Measurements from ENCODE around the gene CSNK2A1. TPM values are rescaled to one million over a fixed set of nuclear protein-coding genes. Genes with fewer than 3 reads are reported as not detected.

The CSNK2A1 gene
- total RNA-seq, 2 donors from 2014 or later = 40.5 to 52.7 TPM

DNA sequence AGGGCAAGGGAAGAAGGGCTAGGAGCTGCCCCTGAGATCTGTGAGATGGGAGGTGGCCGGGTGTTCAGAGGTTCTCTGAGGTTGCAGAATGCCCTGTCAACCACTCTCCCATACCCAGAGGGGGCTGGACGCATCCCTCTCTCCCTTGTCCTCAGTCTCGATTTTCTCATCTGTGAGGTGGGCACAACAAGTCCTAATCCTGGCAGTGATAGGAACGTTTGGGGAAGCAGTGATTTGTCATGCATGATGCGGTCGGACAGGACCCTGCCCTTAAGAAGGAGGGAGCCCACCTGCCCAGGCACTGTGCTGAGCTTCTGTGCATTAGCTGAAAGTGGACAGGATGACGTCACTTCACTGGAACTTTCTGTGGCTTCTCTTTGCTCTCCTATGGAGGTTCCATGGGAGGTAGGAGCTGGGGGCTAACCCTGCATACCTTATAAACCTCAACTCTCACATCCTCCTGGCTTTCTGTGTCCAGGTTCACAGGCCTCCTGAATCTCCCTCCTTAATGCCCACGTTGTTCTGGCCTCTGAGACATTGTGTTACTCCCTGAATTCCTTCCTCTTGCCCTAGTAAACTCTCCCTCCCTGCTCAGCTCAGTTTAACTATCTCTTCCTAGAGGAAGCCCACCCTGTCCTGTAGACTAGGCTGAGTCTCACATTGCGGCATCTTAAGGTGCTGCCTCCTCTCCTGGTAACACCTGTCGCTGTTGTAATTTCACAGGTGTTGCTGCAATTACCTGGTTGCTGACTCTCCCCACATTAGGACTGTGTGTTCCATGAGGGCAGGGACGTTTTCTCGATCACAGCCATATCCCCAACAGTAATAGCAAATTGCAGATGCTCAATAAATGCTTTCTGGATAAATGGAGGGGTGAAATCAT is 30.1 kb upstream of the CSNK2A1 start:
- intact Hi-C loops (cut with DNase I) = loop anchor here (10.0 kb wide), 1 partner anchor 161 kb away; no protein-coding TSS in a partner anchor
- H3K9me3 ChIP-seq = no peaks in the 10 kb centered on the region
- H3K27ac ChIP-seq = no peak overlapping the region
- no peak for ATAC-seq
- 54 to 57% methylated on average over 9 to 12 of the region's 12 CpGs for WGBS, 2 donors
- H3K4me3 ChIP-seq = no peak overlapping the region
- DNase-seq = no peak
- peaks cover 12% of the 10 kb centered on the region for H3K4me1 ChIP-seq
- peaks cover 0 to 1% of the 10 kb centered on the region in 2 donors for H3K27me3 ChIP-seq
- H3K36me3 ChIP-seq (replicated peaks in 1 of 2; ENCODE audit: insufficient read depth in 1 of 2, low read depth in 2 of 2) = no peaks in the 10 kb centered on the region
- TF ChIP-seq, protein P1, sequence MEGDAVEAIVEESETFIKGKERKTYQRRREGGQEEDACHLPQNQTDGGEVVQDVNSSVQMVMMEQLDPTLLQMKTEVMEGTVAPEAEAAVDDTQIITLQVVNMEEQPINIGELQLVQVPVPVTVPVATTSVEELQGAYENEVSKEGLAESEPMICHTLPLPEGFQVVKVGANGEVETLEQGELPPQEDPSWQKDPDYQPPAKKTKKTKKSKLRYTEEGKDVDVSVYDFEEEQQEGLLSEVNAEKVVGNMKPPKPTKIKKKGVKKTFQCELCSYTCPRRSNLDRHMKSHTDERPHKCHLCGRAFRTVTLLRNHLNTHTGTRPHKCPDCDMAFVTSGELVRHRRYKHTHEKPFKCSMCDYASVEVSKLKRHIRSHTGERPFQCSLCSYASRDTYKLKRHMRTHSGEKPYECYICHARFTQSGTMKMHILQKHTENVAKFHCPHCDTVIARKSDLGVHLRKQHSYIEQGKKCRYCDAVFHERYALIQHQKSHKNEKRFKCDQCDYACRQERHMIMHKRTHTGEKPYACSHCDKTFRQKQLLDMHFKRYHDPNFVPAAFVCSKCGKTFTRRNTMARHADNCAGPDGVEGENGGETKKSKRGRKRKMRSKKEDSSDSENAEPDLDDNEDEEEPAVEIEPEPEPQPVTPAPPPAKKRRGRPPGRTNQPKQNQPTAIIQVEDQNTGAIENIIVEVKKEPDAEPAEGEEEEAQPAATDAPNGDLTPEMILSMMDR (IDR thresholded peaks at IDR 0.05) = no peak
- TF ChIP-seq POLR2A (IDR thresholded peaks at IDR 0.05) = no peak

DNA sequence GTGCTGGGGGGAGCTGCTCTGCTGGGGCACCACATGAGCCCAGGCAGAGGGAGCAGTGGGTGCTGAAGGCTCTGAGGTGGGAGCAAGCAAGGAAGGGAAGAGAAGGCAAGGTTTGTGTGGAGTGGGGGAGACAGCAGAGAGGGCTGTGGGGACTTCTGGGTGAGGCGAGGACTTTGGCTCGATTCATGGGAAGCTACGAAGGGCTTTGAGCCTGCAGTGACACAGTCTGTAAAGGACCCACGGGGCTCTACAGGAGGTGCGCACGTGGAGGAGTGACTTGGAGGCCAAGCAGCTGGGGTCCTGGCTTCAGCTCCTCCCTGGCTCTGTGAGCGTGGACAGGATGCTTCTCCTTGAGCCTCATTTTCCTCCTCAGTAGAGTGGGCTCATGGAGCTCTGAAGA is 29.1 kb upstream of the CSNK2A1 start:
- TF ChIP-seq POLR2A (IDR thresholded peaks at IDR 0.05) = no peak
- TF ChIP-seq, protein P1 (IDR thresholded peaks at IDR 0.05) = no peak
- 49 to 51% methylated on average over 7 of the region's 7 CpGs for WGBS, 2 donors
- Histone ChIP-seq H3K36me3 (replicated peaks in 1 of 2; ENCODE audit: insufficient read depth in 1 of 2, low read depth in 2 of 2) (no peaks in the 10 kb centered on the region), H3K9me3 (no peaks in the 10 kb centered on the region), H3K27me3 (peaks cover 0 to 5% of the 10 kb centered on the region in 2 donors), H3K4me1 (peaks cover 12% of the 10 kb centered on the region), H3K4me3 (no peak overlapping the region), H3K27ac (no peak overlapping the region)
- intact Hi-C loops (cut with DNase I) = loop anchor here (10.0 kb wide), 1 partner anchor 162 kb away; no protein-coding TSS in a partner anchor
- DNase-seq = no peak
- no peak for ATAC-seq

DNA sequence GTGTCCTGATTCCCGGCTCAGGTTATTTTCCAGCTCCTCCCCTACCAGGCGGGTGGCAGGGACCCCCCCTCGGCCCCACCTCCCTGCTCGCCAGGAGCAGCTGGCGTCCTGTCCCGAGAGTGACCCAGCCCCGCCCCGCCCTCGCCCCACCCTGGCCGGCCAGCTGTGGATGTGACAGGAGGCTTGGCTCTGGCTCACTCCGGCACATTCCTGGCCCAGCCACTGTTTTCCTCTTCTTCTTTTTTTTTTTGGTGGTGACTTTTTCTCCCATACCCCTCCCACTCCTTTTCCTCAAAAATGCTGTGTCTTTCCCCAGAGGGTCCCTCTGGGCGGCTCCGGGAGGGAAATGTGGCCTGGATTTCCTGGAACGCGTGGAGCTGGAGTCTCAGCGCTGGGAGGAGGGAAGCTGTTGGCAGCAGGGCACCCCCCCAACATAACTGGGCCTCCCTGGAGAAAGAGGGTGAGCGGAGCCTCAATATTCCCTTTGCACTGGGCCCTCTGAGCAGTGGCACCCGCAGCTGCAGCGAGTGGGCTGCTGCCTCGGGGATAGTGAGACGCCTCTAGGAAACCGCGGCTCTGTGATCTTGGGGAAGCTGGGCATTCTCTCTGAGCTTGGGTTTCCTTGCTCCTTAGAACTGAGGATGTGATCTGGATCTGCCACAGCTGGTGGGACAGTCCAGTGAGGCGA is 28.3 kb upstream of the CSNK2A1 start:
- Histone ChIP-seq H3K27me3 (peaks cover 0 to 5% of the 10 kb centered on the region in 2 donors), H3K4me3 (no peak overlapping the region), H3K4me1 (peaks cover 12% of the 10 kb centered on the region), H3K9me3 (no peaks in the 10 kb centered on the region), H3K36me3 (replicated peaks in 1 of 2; ENCODE audit: insufficient read depth in 1 of 2, low read depth in 2 of 2) (no peaks in the 10 kb centered on the region), H3K27ac (no peak overlapping the region)
- DNase-seq = peak; percentile 29 to 51 (median 43)
- TF ChIP-seq, protein P1 (IDR thresholded peaks at IDR 0.05) = no peak
- no peak for TF ChIP-seq POLR2A (IDR thresholded peaks at IDR 0.05)
- intact Hi-C loops (cut with DNase I) = loop anchor here (10.0 kb wide), 1 partner anchor 163 kb away; no protein-coding TSS in a partner anchor
- ATAC-seq = peak; percentile 50
- 3 to 12% methylated on average over 17 to 24 of the region's 24 CpGs for WGBS, 2 donors

- intact Hi-C loops (cut with DNase I) = no loop called here
- no peak for ATAC-seq
- Histone ChIP-seq H3K36me3 (replicated peaks in 1 of 2; ENCODE audit: insufficient read depth in 1 of 2, low read depth in 2 of 2) (no peaks in the 10 kb centered on the region), H3K4me3 (no peak overlapping the region), H3K27me3 (peaks cover 0 to 5% of the 10 kb centered on the region in 2 donors), H3K27ac (no peak overlapping the region), H3K4me1 (peaks cover 12% of the 10 kb centered on the region), H3K9me3 (no peaks in the 10 kb centered on the region)
- WGBS, 2 donors = 59 to 63% methylated on average over 10 to 14 of the region's 14 CpGs
- TF ChIP-seq POLR2A (IDR thresholded peaks at IDR 0.05) = no peak
- TF ChIP-seq, protein P1 (IDR thresholded peaks at IDR 0.05) = no peak
- no peak for DNase-seq
Measured at GRCh38 chr20:568673-569415, 25.3 kb upstream of the CSNK2A1 start.

All from body of pancreas (tissue), 4 donors.